Fibroblast of pulmonary artery (primary cell): ENCODE results near the gene PPP1R18.

Source experiments
- DNase-seq: peaks from one replicate; pipeline ENCODE4 v3.0.0-alpha.2; 2010; ENCODE audit warnings: low read depth
- H3K4me3 ChIP-seq: replicated peaks from 2 replicates; pipeline ENCODE4 v1.5.1; 2011; ENCODE audit warnings: low read depth, mild to moderate bottlenecking, control low read depth, low read length, moderate library complexity
- TF ChIP-seq, protein P1 (sequence below): IDR thresholded peaks from 2 replicates; pipeline ENCODE4 v1.5.1; 2011; ENCODE audit warnings: mild to moderate bottlenecking, control low read depth, low read length, inconsistent platforms; ENCODE audit errors: missing control alignments

PPP1R18 gene, protein sequence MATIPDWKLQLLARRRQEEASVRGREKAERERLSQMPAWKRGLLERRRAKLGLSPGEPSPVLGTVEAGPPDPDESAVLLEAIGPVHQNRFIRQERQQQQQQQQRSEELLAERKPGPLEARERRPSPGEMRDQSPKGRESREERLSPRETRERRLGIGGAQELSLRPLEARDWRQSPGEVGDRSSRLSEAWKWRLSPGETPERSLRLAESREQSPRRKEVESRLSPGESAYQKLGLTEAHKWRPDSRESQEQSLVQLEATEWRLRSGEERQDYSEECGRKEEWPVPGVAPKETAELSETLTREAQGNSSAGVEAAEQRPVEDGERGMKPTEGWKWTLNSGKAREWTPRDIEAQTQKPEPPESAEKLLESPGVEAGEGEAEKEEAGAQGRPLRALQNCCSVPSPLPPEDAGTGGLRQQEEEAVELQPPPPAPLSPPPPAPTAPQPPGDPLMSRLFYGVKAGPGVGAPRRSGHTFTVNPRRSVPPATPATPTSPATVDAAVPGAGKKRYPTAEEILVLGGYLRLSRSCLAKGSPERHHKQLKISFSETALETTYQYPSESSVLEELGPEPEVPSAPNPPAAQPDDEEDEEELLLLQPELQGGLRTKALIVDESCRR

DNA sequence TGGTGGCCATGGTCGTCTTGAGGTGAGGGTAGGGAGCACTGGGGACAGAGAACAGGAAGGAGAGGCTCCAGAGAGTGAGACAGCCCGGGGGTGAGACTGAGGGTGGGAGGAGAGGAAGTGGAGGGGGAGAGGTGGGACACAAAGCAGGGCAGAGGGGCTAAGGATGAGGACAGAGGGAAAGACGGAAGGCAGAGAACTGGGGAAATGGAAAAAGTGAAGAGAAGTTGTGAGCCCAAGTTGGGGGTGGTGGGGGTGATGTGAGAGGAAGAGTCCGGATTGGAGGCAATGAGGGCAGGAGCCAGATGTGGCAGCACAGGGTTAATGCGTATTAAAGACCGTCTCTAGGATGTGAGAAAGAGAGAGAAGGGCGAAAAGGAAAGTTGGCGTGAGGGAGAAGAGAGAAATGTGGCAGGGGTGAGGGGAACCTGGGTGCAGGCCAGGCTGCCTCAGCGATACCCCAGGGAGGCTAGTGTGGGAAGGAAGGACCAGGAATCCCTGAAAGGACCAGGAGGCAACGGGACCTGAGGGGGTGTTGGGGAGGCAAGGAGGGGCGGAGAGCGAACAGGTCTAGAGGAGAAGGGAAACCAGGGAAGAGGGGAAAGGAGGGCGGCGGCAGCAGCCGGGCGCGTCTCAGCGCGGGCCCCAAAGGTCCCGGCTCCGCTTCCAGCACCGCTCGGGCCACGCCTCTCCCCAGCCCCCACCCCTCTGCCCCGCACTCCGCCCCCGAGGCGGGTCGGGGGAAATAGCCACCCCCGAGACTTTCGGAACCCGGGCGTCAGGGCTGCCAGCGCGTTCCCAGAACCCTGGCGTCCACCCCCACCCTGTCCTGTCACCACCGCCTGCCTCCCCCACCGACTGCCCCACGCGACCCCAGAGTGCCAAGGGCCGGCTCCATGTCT lies at the start of gene PPP1R18:
TSS of gene PPP1R18 (minus strand) at position 637 of the 899 bp plus-strand sequence. CDS start at position 10, 627 bp downstream.
- DNase-seq = no peak
- TF ChIP-seq, protein P1, sequence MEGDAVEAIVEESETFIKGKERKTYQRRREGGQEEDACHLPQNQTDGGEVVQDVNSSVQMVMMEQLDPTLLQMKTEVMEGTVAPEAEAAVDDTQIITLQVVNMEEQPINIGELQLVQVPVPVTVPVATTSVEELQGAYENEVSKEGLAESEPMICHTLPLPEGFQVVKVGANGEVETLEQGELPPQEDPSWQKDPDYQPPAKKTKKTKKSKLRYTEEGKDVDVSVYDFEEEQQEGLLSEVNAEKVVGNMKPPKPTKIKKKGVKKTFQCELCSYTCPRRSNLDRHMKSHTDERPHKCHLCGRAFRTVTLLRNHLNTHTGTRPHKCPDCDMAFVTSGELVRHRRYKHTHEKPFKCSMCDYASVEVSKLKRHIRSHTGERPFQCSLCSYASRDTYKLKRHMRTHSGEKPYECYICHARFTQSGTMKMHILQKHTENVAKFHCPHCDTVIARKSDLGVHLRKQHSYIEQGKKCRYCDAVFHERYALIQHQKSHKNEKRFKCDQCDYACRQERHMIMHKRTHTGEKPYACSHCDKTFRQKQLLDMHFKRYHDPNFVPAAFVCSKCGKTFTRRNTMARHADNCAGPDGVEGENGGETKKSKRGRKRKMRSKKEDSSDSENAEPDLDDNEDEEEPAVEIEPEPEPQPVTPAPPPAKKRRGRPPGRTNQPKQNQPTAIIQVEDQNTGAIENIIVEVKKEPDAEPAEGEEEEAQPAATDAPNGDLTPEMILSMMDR = no peak
- H3K4me3 ChIP-seq = peak within 1 kb of the TSS; percentile 88

DNA sequence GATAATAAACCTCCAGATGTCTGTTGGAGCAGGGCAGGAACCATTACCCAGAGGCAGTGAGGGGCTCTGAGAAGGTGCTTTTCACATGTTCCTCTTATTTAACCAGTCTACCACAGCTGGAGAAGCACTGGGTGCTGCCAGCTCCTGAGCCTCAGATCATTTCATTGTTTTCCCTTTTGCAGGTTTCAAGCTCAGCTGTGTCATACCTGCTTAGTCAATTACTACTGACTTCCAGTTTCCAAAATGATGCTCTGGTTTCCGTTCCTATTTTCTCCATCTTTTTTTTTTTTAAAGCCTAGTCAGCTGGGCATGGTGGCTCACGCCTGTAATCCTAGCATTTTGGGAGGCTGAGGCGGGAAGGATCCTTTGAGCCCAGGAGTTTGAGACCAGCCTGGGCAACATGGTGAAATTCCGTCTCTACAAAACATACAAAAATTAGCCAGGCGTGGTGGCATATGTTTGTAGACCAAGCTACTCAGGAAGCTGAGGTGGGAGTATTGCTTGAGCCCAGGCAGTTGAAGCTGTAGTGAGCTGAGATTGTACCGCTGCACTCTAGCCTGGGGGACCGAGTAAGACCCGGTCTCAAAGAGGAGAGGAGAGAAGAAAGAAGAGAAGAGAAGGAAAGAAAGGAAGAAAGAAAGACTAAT lies 49.3 kb upstream of the PPP1R18 start:
- TF ChIP-seq, protein P1 = no peak
- no peak for DNase-seq
- no peak overlapping the region for H3K4me3 ChIP-seq

GRCh38 chr6:30732237-30732943 lies 45.9 kb upstream of the PPP1R18 start:
- no peak overlapping the region for H3K4me3 ChIP-seq
- no peak for DNase-seq
- TF ChIP-seq, protein P1 = no peak

- TF ChIP-seq, protein P1 = peak; percentile 38
- DNase-seq = no peak
- H3K4me3 ChIP-seq = no peak overlapping the region
Observed at GRCh38 chr6:30730601-30731435, 44.4 kb upstream of the PPP1R18 start.

GRCh38 chr6:30727920-30728553 lies 41.6 kb upstream of the PPP1R18 start:
- peak; percentile 68 for DNase-seq
- TF ChIP-seq, protein P1 = peak; percentile 37
- H3K4me3 ChIP-seq = no peak overlapping the region
